Peyer's patch (tissue), 4 donors: ENCODE data around the gene MAT2A.

Experiments used
- CTCF ChIP-seq, 6 experiments: fragments of 450-650 bp in 4 of 6; fragments of 200-600 bp in 2 of 6; sonication (generic) in 1 of 6; IDR thresholded peaks; one replicate each; pipeline ENCODE4 v1.5.1; 2017 to 2019; ENCODE audit warnings: antibody characterized with exemption in 6 of 6, mild to moderate bottlenecking in 3 of 6, moderate library complexity in 1 of 6
- POLR2A ChIP-seq, 2 donors: fragments of 450-650 bp; IDR thresholded peaks; one replicate each; pipeline ENCODE4 v1.5.1; 2017; ENCODE audit warnings: antibody characterized with exemption in 2 of 2, mild to moderate bottlenecking in 2 of 2, moderate library complexity in 2 of 2

GRCh38 chr2:85531589-85531988 lies 7.4 kb upstream of the MAT2A start:
- TF ChIP-seq POLR2A (IDR thresholded peaks at IDR 0.05), result no peak
- TF ChIP-seq CTCF (IDR thresholded peaks at IDR 0.05), result no peak
